DMS 273 (cell line): Measurements from ENCODE around the gene LMO7.
A peak's percentile ranks its signal among the peaks of the same experiment; 100 is the strongest.
"Not testable (repeated sequence)": the region's sequence is repeated elsewhere in the genome, so short reads cannot be mapped to it uniquely, and the experiment has no call there.

Experiments
- DNase-seq: peaks from one replicate; lab custom pipeline; 2025; ENCODE audit not compliant: unreplicated experiment; lab: John Stamatoyannopoulos, UW

The LMO7 gene

DNA sequence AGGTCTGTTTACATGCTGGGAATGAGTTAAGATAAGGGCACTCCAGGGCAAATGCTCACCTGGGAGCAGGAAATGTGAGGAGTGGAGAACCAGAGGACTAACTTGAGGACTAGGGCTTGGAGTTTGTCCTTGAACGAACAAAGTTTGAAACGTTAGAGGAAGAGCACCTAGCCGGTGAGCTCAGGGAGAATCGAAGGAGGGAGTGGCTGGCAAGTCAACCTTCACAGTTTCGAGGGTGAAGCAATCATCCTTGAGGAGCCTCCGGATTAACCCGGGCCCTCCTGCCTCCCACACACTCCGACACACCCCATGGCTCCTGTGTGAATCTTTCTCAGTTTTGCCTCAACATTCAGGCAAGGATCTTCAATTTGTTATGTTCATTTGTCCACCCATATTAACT, 58.6 kb downstream of the LMO7 start:
- no peak for DNase-seq

DNA sequence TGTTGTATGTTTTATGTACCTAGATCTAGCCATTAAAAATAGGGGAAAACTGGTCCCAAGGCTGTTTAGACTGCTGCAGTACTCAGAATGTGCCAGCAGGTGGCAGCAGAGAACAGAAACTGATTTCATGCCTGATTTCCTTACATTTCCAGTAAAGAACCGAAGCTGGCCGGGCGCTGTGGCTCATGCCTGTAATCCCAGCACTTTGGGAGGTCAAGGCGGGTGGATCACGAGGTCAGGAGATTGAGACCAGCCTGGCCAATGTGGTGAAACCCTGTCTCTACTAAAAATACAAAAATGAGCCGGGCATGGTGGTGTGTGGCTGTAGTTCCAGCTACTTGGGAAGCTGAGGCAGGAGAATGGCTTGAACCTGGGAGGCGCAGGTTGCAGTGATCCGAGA, 59.8 kb downstream of the LMO7 start:
- DNase-seq = peak; percentile 77

DNA sequence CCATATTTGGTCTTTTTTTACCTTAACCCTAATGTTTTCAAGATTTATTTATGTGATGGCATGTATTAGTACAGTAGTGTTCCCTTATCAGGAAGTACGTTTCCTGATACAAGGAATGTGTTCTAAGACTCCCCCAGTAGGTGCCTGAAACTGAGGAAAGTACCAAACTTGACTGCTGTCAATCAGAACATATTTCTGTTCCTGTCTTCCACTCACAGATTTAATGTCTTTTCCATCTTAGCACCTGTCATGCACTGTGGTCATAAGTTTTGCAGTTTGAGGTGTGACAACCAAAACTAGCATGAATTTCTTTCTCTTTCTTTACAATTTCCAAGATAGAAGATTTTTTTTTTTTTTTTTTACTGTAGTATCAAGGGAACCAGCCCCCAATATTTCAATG, 62.9 kb downstream of the LMO7 start:
- DNase-seq = no peak

DNA sequence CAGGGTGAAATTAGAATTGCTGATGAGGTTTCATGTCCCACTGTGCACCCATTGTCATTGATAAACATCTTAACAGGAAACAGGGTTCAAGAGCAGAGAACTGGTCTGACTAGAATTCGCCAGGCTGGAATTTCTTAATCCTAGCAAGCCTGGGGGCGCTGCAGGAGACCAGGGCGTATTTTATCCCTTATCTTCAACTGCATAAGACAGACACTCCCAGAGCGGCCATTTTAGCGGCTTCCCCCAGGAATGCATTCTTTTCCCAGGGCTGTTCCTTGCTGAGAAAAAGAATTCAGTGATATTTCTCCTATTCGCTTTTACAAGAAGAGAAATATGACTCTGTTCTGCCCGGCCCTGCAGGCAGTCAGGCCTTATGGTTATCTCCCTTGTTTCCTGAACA, 63.6 kb downstream of the LMO7 start:
- DNase-seq = not testable (repeated sequence)

DNA sequence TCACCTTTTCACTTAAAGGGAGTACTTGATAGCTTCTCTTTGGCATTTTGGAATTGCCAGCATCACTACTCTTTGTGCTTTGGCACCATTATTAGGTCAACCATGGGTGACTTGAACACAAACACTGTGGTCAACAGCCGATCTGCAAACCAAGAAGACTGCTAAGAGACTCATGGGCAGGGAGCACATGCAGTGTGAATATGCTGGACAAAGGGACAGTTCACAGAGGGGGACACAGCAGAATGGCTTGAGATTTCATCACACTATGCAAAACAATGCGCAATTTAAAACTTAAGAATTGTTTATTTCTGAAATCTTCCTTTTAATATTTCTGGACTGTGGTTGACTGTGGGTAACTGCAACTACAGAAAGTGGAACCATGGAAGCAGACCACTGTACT, 64.4 kb downstream of the LMO7 start:
- no peak for DNase-seq

DNA sequence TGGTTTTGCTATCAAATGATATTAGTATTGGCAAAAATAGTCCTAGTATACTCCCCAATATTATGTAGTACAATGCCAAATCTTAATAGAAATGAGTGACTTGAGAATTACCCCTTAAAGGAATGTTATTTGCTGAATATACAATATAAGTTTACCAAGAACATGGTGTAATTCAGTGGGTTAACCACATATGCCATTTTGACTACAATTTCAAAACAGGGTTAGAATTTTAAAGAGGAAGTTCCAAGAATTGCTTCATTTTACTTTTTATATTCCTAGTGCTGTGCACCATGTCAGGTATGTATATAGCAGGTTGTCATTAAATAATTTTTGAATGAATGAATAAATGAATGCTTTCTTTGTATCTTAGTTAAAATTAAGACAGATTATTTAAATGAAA, 66.3 kb downstream of the LMO7 start:
- DNase-seq = no peak

DNA sequence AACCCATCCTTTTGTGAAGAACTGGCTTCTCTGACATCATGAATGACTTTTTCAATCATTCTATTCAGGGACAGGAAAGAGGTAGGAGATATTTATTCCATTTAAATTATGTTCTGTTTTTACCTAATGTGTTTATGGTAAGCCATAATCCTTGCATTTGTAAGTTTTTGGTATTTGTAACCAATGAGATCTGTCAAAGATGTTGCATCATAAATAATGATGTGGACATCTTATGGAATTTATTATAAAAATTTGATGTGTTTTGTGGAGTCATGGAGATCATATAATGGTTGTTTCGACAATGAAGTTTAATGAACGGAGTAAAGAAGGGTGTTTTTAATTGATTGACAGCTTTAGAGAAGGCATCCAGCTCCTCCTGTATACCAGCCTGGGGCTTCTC, 67.6 kb downstream of the LMO7 start:
- DNase-seq = no peak

DNA sequence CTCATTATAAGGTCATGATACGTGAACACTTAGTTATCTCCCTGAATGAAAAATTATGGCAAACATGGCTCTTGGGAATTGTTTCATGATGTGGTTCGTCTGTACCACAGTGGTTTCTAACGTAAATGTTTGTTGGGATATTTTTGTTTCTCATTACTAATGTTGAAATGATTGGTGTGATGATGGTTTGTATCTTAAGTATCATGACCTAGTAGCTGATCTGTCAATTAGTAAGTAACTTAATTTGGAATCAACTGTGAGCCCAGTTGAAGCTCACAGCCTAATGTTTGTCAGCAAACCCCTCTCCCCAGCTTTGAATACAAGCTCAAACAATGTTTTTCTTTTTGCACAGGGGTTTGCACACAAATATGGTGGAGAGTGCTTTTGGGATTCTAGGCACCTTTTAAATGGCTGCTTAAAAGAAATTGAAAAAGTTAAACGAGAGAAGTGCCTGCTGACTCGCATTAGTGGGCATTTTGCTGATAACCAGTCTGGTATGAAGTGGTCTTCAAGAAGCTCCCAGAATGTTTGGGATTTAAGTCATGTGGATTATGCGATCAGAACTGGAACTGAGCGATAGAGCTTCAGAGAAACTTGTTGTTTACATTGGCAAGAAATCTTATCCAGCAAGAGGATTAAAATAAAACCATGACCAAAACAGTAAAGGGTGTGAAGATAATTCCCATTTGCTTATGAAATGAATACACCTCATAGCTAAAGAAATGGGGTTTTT, 68.2 kb downstream of the LMO7 start:
- no peak for DNase-seq

DNA sequence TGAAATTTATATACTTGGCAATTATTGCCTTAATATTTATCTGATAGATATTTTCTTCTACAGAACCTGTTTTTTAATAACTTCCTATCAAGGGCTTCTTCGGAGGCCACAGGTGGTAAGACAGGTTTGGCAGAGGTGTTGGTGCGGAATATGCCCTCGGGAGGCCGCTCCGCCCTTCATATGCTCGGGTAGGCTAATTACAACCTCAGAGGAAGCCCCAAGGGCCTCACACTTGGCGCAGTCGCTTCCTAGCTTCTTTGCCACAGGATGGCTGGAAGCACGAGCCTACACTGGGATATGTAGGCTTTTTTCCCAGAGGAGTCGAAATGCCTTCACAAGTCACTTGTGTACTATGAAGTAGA, 68.8 kb downstream of the LMO7 start:
- peak; percentile 26 for DNase-seq

DNA sequence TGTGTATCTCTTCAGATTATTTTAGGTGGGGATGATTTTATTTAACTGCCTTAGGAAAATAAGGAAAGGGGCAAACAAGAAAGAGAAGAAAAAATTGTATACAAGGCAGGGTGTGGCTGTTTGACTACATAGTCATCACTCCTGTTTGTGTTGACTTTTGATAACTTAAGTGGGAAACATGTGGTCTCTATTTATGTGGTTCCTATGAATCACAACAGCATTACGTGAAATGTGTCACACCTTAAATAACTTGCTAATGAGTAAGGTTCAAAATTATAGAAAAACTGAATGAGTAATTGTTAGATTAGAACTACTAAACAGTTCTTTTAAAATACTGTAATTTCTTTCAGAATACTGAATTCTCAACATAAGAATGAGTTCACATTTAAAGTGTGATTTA, 69.3 kb downstream of the LMO7 start:
- no peak for DNase-seq

DNA sequence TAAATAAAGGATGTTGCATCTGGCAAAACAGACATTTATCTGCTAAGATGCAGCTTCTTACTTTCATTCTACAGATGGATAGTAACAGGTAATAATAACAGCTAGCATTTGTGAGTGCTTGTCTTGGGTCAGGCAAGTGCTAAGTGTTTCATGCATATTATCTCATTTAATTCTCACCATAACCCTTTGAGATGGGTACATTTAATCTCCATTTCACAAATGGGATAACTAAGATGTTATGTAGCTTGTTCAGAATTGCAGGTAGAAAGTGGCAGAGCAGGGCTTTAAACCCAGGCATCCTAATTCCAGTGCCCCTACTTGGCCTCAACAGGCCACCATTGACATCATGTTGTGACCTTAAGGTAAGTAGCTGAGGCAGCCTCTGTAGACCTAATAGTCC, 69.8 kb downstream of the LMO7 start:
- no peak for DNase-seq

DNA sequence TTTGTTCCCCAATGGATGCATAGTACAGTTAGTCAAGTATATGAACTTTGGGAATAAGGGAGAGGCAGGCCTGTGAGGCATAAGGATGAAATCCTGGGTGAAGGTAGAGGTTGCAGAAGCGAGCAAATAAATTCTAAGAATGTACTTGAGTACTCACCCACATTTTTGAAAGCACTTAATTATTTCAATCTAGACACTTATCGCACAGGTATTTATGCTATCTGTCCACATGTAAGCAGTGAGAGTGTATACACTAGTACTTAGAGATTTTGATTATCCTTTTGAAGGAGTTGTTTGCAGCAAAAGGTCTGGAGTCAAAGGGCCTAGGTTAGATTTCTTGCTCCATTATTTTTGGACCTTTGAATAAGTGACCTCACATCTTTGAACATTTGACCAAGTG, 77.7 kb downstream of the LMO7 start:
- DNase-seq = no peak

DNA sequence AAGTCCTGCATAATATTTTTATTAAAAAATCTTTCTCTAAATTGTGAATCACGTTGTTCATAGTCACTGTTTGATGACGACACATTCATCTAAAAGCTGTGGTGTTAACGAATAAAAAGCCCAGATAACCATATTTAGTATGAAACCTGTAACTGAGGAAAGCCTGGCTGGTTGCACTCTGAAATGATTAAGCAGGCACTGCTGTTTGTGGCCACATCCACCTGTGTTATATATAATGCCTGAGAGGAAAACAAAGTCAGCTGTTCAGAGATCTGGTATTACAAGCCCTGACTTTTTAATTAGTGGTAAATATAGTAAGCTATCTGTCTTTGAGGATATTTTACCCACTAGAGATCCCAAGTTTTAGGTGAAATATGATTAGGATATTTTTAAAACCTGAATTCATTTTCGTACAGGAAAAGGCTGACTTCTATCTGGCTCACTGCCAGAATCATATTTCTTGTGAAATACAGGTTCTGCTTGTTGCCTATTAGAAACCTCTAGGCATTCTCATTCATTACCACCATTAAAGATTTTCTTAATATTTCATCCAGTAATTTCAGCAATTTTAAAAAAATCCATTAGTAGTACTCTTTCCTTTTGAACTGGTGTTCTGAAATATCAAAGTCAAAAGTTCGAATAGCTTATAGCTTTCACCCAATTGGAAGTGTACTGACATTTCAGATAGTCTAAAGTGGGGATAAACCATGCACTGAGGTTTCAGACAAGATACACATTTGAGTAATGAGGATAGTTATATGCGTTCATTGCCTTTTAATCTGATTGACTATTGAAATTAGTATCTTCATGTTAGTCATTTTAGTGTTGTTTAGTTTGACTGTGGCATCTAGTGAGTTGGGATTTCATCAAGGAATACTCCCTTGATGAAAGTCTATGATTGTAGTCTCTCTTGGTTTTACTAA, 79.7 kb downstream of the LMO7 start:
- DNase-seq = peak; percentile 3

DNA sequence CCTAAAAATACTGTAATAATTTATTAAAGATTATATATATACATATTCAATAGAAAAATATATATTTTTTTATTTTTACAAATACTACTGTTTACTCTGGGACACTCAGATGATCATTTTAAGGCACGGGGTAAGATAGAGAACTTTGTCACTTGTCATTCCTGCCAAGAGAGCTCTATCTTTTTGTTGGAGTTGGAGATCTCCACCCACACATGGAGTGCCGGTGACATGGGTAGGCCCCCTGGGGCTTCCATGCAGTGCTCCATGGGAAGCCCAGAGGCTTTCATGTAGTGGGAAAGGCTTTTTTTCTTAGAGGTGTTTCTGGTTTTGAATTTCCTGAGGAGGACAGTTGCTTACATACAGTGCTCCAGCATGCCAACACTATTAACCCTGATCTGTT, 81.4 kb downstream of the LMO7 start:
- no peak for DNase-seq

DNA sequence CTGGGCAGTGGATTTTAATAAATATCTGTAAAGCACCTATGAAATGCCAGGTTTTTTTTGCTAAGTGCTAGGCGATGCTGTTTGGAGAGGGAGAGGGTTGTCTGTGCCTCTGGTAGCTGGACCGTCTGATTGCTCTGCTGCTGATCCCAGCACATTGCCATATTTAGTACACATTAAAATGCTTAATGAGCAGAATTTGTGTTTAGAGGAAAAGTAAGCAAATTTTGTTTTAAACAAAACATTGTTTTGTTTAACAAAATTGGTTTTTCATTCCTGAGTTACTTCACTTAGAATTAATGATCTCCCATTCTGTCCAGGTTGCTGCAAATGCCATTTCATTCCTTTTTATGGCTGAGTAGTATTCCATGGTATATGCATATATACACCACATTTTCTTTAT, 85.2 kb downstream of the LMO7 start:
- no peak for DNase-seq

DNA sequence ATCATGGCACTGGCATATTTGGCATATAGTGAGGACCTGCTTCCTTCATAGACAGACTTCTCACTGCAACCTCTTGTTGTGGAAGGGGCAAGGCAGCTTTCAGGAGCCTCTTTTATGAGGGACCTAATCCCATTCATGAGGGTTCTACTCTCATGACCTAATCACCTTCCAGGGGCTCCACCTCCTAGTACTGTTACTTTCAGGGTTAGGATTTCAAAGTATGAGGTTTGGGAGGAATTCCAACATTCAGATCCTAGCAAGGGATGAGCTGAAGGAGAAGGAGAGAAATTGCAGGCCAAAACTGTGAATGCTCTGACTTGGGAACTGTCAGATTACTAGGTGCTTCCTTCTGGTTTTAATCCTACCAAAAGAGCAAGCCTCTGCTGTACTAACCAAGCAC, 87.8 kb downstream of the LMO7 start:
- no peak for DNase-seq

DNA sequence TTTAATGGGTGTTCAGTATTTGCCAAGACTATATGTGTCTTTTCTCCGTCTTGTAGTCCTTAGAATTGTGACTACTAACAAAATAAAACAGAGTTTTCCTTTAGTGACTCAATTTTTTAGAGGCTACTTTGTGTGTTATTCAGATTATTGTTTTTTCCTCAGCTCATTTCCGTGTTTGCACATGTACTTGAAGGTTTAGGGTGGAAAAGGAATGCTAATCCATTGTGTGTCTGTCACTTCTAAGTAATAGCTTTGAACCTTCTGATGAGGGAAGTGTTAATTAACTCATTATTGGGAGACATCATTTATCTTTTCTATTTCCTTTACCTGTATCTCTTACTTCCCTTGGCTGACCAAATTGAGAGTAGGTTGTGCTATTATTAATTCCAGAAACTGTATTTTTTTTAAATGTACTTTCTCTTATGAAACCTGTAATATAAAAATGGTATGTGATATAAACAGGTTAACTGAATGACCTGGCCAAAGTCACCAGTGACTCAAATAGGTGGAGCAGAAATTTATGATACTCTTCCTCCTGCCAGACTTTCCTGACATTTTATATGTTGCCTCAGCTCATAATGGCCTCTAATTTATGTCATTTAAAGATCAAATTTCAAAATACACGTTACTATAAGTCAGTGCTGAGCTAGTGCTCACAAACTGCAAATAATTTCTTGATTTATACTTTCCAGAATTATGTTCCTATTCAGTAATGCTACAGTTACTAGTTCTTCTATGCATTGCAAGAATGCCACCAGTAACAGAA, 88.8 kb downstream of the LMO7 start:
- peak; percentile 7 for DNase-seq

DNA sequence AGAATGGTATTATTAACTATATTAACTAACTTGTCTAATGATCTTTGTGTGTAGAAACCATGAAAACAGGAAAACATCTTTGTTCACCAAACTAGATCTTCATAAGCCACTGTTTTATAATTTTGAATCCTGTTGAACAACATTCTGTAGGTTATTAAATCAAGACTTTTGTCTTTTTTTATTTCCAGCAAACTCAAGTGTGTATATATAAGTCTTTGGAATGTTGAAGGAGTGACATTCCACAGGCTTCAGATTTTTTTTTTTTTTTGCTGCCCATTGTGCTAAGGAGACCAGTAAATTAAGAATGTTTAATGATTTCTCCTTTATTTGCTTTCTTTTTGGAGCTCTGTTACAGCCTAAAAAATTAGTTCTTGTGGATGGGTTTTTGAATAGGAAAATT, 89.6 kb downstream of the LMO7 start:
- no peak for DNase-seq

DNA sequence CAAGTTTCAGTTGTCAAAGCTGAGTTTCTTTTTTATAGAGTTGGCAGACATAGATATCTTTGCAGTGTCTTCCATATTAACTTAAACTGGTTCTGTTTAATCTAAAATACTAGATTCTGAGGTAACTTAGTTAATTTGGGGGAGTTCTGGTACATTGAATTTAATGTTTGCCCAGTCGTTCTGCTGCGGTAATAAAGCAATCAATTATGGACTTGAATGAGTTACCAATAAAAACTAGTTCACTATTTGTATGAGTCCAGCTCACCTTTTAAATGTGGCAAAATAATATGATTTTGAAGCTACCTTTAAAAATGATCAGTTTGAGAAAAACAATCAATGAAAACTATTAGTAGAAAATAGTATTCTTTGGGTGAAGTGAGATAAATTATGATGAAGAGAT, 90.2 kb downstream of the LMO7 start:
- no peak for DNase-seq

DNA sequence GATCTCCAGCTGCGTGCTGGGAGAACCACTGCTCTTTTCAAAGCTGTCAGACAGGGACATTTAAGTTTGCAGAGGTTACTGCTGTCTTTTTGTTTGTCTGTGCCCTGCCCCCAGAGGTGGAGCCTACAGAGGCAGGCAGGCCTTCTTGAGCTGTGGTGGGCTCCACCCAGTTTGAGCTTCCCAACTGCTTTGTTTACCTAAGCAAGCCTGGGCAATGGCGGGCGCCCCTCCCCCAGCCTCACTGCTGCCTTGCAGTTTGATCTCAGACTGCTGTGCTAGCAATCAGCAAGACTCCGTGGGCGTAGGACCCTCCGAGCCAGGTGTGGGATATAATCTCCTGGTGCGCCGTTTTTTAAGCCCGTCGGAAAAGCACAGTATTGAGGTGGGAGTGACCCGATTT, 97.0 kb downstream of the LMO7 start:
- not testable (repeated sequence) for DNase-seq

DNA sequence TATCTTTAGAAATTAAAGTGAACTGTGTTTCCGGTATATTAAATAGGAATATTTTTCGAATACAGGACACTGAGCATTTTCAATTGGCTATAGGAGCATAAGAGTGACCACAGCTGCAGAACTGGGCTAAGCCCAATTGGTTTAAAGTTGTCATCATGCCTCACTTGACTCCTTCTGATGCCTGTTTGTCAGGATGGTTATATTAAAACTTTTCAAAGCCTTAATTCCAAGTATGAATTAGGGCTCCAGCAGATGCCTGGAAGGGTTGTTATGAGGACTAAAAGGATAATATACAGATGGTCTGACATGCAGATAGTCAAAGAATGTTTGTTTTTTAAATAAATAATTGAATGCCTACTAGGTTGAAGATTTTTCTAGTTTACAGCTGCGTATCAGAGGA, 100.0 kb downstream of the LMO7 start:
- DNase-seq = no peak

DNA sequence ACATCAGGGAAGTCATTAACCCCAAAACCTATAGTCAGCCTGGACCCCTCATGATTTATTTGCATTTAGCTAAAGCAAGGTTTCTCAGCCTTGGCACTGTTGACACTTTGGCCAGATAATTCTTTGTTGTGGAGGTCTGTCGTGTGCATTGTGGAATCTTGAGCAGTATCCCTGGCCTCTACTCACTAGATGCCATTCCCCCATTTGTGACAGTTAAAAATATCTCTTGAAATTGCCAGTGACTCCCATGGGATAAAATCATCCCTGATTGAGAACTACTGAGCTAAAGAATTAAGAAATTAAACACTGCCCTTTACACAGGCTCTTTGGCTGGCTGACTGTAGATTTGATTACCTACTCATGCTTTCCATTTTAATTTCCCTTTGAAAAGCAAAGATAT, 102.7 kb downstream of the LMO7 start:
- DNase-seq = no peak
